Liver (tissue), 9 donors: Measurements from ENCODE around the gene RASGRF2. TPM values are rescaled to one million over a fixed set of nuclear protein-coding genes. Genes with fewer than 3 reads are reported as not detected.

Source experiments
- DNase-seq: peaks from one replicate; pipeline ENCODE4 v3.0.0-alpha.2; 2017; ENCODE audit warnings: low spot score
- H3K27ac ChIP-seq, 2 donors: one replicate each; pipeline ENCODE4 v1.7.0; 2013; ENCODE audit warnings: inconsistent platforms in 2 of 2, low read length in 2 of 2, control low read depth in 1 of 2, low read depth in 1 of 2, mild to moderate bottlenecking in 1 of 2
- H3K27me3 ChIP-seq, 4 donors: one replicate each; pipeline versions ENCODE4 v1.6.1 to v1.7.0; 2013; ENCODE audit warnings: low read length in 3 of 4, inconsistent platforms in 1 of 4, mild to moderate bottlenecking in 1 of 4, moderate library complexity in 1 of 4; ENCODE audit not compliant: control insufficient read depth in 4 of 4, insufficient read depth in 4 of 4
- H3K36me3 ChIP-seq, 4 donors: one replicate each; pipeline versions ENCODE4 v1.6.1 to v1.7.0; 2013; ENCODE audit warnings: low read length in 3 of 4, mild to moderate bottlenecking in 3 of 4, low read depth in 1 of 4, moderate library complexity in 1 of 4; ENCODE audit not compliant: control insufficient read depth in 4 of 4, insufficient read depth in 3 of 4
- H3K4me1 ChIP-seq, 4 donors: one replicate each; pipeline versions ENCODE4 v1.6.1 to v1.7.0; 2013; ENCODE audit warnings: low read length in 3 of 4, mild to moderate bottlenecking in 3 of 4, moderate library complexity in 1 of 4; ENCODE audit not compliant: control insufficient read depth in 4 of 4, insufficient read depth in 4 of 4
- H3K4me3 ChIP-seq, 3 donors: one replicate each; pipeline versions ENCODE4 v1.6.1 to v1.7.0; 2013; ENCODE audit warnings: low read length in 3 of 3, control low read depth in 1 of 3, low read depth in 1 of 3, mild to moderate bottlenecking in 1 of 3
- H3K9ac ChIP-seq, 2 donors: one replicate each; pipeline ENCODE4 v1.7.0; 2013; ENCODE audit warnings: low read length in 2 of 2, mild to moderate bottlenecking in 2 of 2, moderate library complexity in 2 of 2, control low read depth in 1 of 2, low read depth in 1 of 2
- H3K9me3 ChIP-seq, 4 donors: one replicate each; pipeline versions ENCODE4 v1.6.1 to v1.7.0; 2013; ENCODE audit warnings: low read length in 3 of 4; ENCODE audit not compliant: control insufficient read depth in 4 of 4
- EGR1 ChIP-seq, 2 donors: IDR thresholded peaks; 2 replicates each; pipeline ENCODE4 v1.6.1; 2016 to 2018; ENCODE audit warnings: antibody characterized with exemption in 2 of 2, low read depth in 2 of 2
- FOXA1 ChIP-seq: IDR thresholded peaks from 2 replicates; pipeline ENCODE4 v1.6.1; 2016; ENCODE audit warnings: antibody characterized with exemption
- FOXA2 ChIP-seq: IDR thresholded peaks from 2 replicates; pipeline ENCODE4 v1.6.1; 2016; ENCODE audit warnings: antibody characterized with exemption
- GABPA ChIP-seq, 2 donors: IDR thresholded peaks in 1 of 2; conservative IDR thresholded peaks in 1 of 2; 2 replicates each; pipeline ENCODE4 v1.6.1; 2016; ENCODE audit warnings: antibody characterized with exemption in 2 of 2, mild to moderate bottlenecking in 1 of 2, moderate library complexity in 1 of 2
- HNF4A ChIP-seq, 2 donors: conservative IDR thresholded peaks; 2 replicates each; pipeline ENCODE4 v1.6.1; 2016; ENCODE audit warnings: antibody characterized with exemption in 2 of 2, mild to moderate bottlenecking in 2 of 2
- HNF4G ChIP-seq: IDR thresholded peaks from 2 replicates; pipeline ENCODE4 v1.6.1; 2016; ENCODE audit warnings: antibody characterized with exemption
- JUND ChIP-seq, 2 donors: IDR thresholded peaks; 2 replicates each; pipeline ENCODE4 v1.6.1; 2016; ENCODE audit warnings: antibody characterized with exemption in 2 of 2
- MAX ChIP-seq: IDR thresholded peaks from 2 replicates; pipeline ENCODE4 v1.6.1; 2016; ENCODE audit warnings: antibody characterized with exemption
- NR2F2 ChIP-seq: IDR thresholded peaks from 2 replicates; pipeline ENCODE4 v1.6.1; 2016; ENCODE audit warnings: antibody characterized with exemption
- REST ChIP-seq: IDR thresholded peaks from 2 replicates; pipeline ENCODE4 v1.6.1; 2016; ENCODE audit warnings: antibody characterized with exemption, mild to moderate bottlenecking
- RXRA ChIP-seq, 2 donors: IDR thresholded peaks; 2 replicates each; pipeline ENCODE4 v1.6.1; 2017 to 2018; ENCODE audit warnings: antibody characterized with exemption in 2 of 2, mild to moderate bottlenecking in 1 of 2
- SP1 ChIP-seq: IDR thresholded peaks from 2 replicates; pipeline ENCODE4 v1.6.1; 2018; ENCODE audit warnings: antibody characterized with exemption, mild to moderate bottlenecking
- TAF1 ChIP-seq: conservative IDR thresholded peaks from 2 replicates; pipeline ENCODE4 v1.6.1; 2016; ENCODE audit warnings: antibody characterized with exemption, mild to moderate bottlenecking
- YY1 ChIP-seq: IDR thresholded peaks from 2 replicates; pipeline ENCODE4 v1.6.1; 2016; ENCODE audit warnings: antibody characterized with exemption, mild to moderate bottlenecking
- ZBTB33 ChIP-seq: IDR thresholded peaks from 2 replicates; pipeline ENCODE4 v1.6.1; 2016; ENCODE audit warnings: antibody characterized with exemption
- WGBS: extraction: QIAGEN DNeasy Blood & Tissue Kit; methylation state at CpG from one replicate; pipeline ENCODE4 v1.1.7; 2013; 5-methylcytosine and 5-hydroxymethylcytosine counted together
- polyA plus RNA-seq, 2 donors: library from polyadenylated mRNA; stranded (reverse) in 1 of 2; unstranded in 1 of 2; fragments of 200-250 nt in 1 of 2; fragments of >200 nt in 1 of 2; fragmentation: Nextera tagmentation in 1 of 2; extraction: Ambion mirVana in 1 of 2; gene quantifications; one replicate each; pipeline versions ENCODE4 v1.2.1 to v1.2.3, GENCODE V29; 2013 to 2015
- total RNA-seq, 2 donors: library from RNA; depleted of rRNA; stranded (reverse); fragments of >200 nt; gene quantifications; one replicate each; pipeline ENCODE4 v1.2.3, GENCODE V29; 2014
- TF ChIP-seq, protein P1 (sequence below): IDR thresholded peaks from 2 replicates; pipeline ENCODE4 v1.6.1; 2016; ENCODE audit warnings: antibody characterized with exemption
- donor health status: healthy.
- donor health status: healthy.
- donor health status: healthy.
- donor health status: healthy.
- donor health status: healthy.

RASGRF2 gene
- total and polyA plus RNA-seq, 4 donors = 0.12 to 3.3 (median 0.23) TPM

DNA sequence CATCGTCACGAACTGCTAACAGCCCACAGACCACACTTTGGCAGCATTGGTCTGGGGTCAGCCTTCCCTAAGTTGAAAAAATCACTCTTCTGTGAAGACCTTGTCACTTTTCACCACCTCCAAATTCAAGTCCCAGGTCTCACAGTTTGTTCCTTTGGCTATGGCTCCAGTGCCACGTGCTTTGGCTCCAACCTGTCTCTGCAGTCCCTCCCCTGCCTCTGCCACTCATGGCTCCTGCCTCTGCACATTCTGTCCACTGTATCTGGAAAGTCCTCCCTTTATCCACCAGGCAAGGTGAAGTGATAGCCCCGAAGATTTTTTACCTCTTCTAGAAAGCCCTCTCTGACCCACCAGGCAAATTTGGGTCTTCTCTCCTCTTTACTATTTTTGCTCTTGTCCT is 278.3 kb downstream of the RASGRF2 start:
- Histone ChIP-seq H3K4me3 (no peak overlapping the region), H3K27me3 (no peaks in the 10 kb centered on the region), H3K4me1 (peaks cover 0 to 5% (median 2%) of the 10 kb centered on the region in 4 donors), H3K27ac (no peak overlapping the region), H3K9ac (no peak overlapping the region), H3K9me3 (no peaks in the 10 kb centered on the region), H3K36me3 (no peaks in the 10 kb centered on the region)
- TF ChIP-seq HNF4G (no peak), MAX (no peak), FOXA1 (no peak), TAF1 (no peak), FOXA2 (no peak), HNF4A (conservative IDR thresholded peaks at IDR 0.05) (no peak), JUND (IDR thresholded peaks at IDR 0.05) (no peak), REST (no peak)
- WGBS = 93% methylated on average over 4 of the region's 4 CpGs
- no peak for DNase-seq

- TF ChIP-seq TAF1 (no peak), JUND (IDR thresholded peaks at IDR 0.05) (no peak), EGR1 (IDR thresholded peaks at IDR 0.05; ENCODE audit: low read depth in 2 of 2) (no peak), NR2F2 (no peak), FOXA1 (no peak), GABPA (IDR thresholded peaks at IDR 0.05 in 1 of 2, conservative IDR thresholded peaks at IDR 0.05 in 1 of 2) (no peak), YY1 (no peak), ZBTB33 (no peak), REST (no peak), FOXA2 (no peak), RXRA (IDR thresholded peaks at IDR 0.05) (no peak), HNF4G (no peak), SP1 (no peak)
- TF ChIP-seq, protein P1, sequence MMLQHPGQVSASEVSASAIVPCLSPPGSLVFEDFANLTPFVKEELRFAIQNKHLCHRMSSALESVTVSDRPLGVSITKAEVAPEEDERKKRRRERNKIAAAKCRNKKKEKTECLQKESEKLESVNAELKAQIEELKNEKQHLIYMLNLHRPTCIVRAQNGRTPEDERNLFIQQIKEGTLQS = no peak
- no peak overlapping the region for H3K4me3 ChIP-seq
- H3K27ac ChIP-seq = no peak overlapping the region
- no peaks in the 10 kb centered on the region for H3K27me3 ChIP-seq
- H3K4me1 ChIP-seq = peaks cover 0 to 4% (median 2%) of the 10 kb centered on the region in 4 donors
- 81% methylated on average over 5 of the region's 5 CpGs for WGBS
- no peaks in the 10 kb centered on the region for H3K36me3 ChIP-seq
- no peak for DNase-seq
- H3K9me3 ChIP-seq = no peaks in the 10 kb centered on the region
- H3K9ac ChIP-seq = no peak overlapping the region
Measured at GRCh38 chr5:81239613-81240012, 279.4 kb downstream of the RASGRF2 start.
